K562 (cell line): ENCODE results near the gene NMT1. TPM values are rescaled to one million over a fixed set of nuclear protein-coding genes. Genes with fewer than 3 reads are reported as not detected.

Source experiments
- CCAR2 ChIP-seq: fragments of 200-400 bp; formaldehyde crosslinking; IDR thresholded peaks from 2 replicates; pipeline ENCODE4 v1.6.1; 2017; ENCODE audit warnings: mild to moderate bottlenecking, low read depth, low read length
- HEY1 ChIP-seq: fragments of 250-450 bp; sonication (Bioruptor Pico); IDR thresholded peaks from 2 replicates; pipeline ENCODE4 v1.5.0; 2020; ENCODE audit warnings: mild to moderate bottlenecking, moderate library complexity, borderline replicate concordance
- HOXB6 ChIP-seq: fragments of 250-450 bp; sonication (Bioruptor Pico); IDR thresholded peaks from 2 replicates; pipeline ENCODE4 v1.5.1; 2022; ENCODE audit warnings: mild to moderate bottlenecking, borderline replicate concordance
- JUND ChIP-seq, 2 experiments: IDR thresholded peaks; 2 replicates in 1 of 2; 3 replicates in 1 of 2; pipeline ENCODE4 v1.6.1; 2011; ENCODE audit warnings: borderline replicate concordance in 2 of 2, low read depth in 2 of 2, low read length in 2 of 2, improper control_type of control experiment in 1 of 2, missing biosample characterization in 1 of 2, missing genetic modification characterization in 1 of 2, missing genetic modification reagents in 1 of 2
- LARP7 ChIP-seq: fragments of 450-650 bp; IDR thresholded peaks from 2 replicates; pipeline ENCODE4 v1.6.1; 2016
- NFE2 ChIP-seq: IDR thresholded peaks from 2 replicates; pipeline ENCODE4 v1.6.1; 2014; ENCODE audit warnings: antibody characterized with exemption, low read depth
- PURB ChIP-seq: sonication (generic); formaldehyde crosslinking; IDR thresholded peaks from 2 replicates; pipeline ENCODE4 v1.9.0; 2021; ENCODE audit warnings: low read depth, mild to moderate bottlenecking, missing genetic modification reagents
- RBM22 ChIP-seq: fragments of 200-400 bp; formaldehyde crosslinking; IDR thresholded peaks from 2 replicates; pipeline ENCODE4 v1.6.1; 2018; ENCODE audit warnings: low read length, low read depth; ENCODE audit not compliant: poor library complexity, severe bottlenecking
- TEAD1 ChIP-seq, 2 experiments: fragments of 450-650 bp in 1 of 2; sonication (generic) in 1 of 2; formaldehyde crosslinking; IDR thresholded peaks; 2 replicates each; pipeline versions ENCODE4 v1.4.0 to v1.8.0; 2020 to 2022; ENCODE audit warnings: mild to moderate bottlenecking in 2 of 2, missing genetic modification reagents in 1 of 2
- ZNF644 ChIP-seq: fragments of 200-800 bp; sonication (Bioruptor generic); IDR thresholded peaks from 2 replicates; pipeline ENCODE4 v1.6.1; 2016; ENCODE audit warnings: low read depth, missing genetic modification characterization, missing compliant biosample characterization
- polyA plus RNA-seq, 8 experiments: library from polyadenylated mRNA; depleted of rRNA in 4 of 8; stranded (reverse) in 5 of 8; unstranded in 3 of 8; fragments of >200 nt; fragmentation: Nextera tagmentation in 2 of 8; fragmentation: Illumina TruSeq in 1 of 8; extraction: Ambion mirVana in 2 of 8; extraction: Trizol in 1 of 8; gene quantifications; 2 replicates each; pipeline versions ENCODE4 v1.2.1 to v1.2.3, GENCODE V29; 2011 to 2014; ENCODE audit warnings: inconsistent platforms in 1 of 8, missing spikeins in 1 of 8
- total RNA-seq, 7 experiments: library from RNA; depleted of rRNA in 6 of 7; stranded (reverse); fragments of >200 nt in 6 of 7; fragmentation: Illumina TruSeq in 2 of 7; extraction: Trizol in 2 of 7; gene quantifications; 2 replicates each; pipeline versions ENCODE4 v1.2.1 to v1.2.3, GENCODE V29; 2011 to 2021; ENCODE audit warnings: low replicate concordance in 1 of 7
- TF ChIP-seq, protein P1 (sequence below): fragments of 450-650 bp; IDR thresholded peaks from 2 replicates; pipeline ENCODE4 v1.6.1; 2018; ENCODE audit not compliant: partially characterized antibody
- TF ChIP-seq, protein P2 (sequence below): fragments of 250-450 bp; sonication (Bioruptor Pico); IDR thresholded peaks from 2 replicates; pipeline ENCODE4 v1.5.0; 2021; ENCODE audit warnings: mild to moderate bottlenecking, borderline replicate concordance
- TF ChIP-seq, protein P3 (sequence below): sonication (generic); formaldehyde crosslinking; IDR thresholded peaks from 2 replicates; pipeline ENCODE4 v1.5.0; 2020; ENCODE audit warnings: missing genetic modification reagents
- TF ChIP-seq, protein P4 (sequence below): fragments of 450-650 bp; IDR thresholded peaks from 2 replicates; pipeline ENCODE4 v1.6.1; 2016; ENCODE audit warnings: low read depth, mild to moderate bottlenecking, moderate library complexity
- TF ChIP-seq, protein P5 (sequence below): fragments of 250-450 bp; sonication (Bioruptor Pico); IDR thresholded peaks from 2 replicates; pipeline ENCODE4 v1.8.0; 2022; ENCODE audit warnings: inconsistent platforms, mild to moderate bottlenecking, moderate library complexity, borderline replicate concordance

Gene NMT1
- total and polyA plus RNA-seq, 9 of the 15 experiments (the other 6 are each of a cell fraction or from before 2014, with no cell fraction given) = 86.7 to 569 (median 213) TPM

DNA sequence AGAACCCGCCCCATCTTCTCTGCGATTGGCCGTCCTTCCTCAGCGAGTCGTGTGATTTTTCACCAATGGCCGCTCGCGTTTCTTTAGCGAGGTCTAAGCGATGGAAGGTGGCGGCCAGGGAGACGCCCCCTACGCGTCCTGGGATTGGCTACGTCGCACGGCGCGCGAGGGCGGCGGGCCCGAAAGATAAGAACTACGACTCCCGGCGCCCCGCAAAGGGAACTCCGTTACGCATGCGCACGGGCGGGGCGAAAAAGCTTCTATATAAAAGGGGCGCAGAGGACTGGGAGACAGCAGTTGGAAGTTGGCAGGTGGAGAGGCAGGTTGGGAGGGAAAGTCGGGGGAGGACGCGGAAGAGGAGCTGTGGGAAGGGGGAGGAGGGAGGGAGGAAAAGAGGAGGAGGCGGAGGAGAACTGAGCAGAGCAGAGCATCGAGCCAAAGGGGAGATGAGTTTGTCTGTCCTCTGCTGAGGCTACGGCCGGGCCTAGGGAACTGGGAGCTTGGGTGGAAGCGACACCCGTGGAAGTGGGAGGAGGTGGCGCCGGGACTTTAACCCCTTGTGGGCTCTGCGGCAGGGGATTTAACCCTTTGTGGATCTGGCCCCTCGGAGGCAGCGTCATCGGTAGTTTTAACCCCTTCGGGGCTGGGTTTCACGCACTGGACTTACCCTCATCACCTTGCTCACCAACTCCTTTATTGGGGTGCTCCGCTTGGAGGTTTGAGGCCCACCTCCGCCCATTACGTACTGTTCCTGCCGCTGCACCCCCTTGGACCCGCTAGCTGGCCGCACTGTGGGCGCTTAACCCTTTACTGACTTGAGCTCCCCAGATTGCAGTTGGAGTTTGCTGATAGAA lies 87.3 kb downstream of the NMT1 start, which contains the start of gene HEXIM1 (continued):
- TF ChIP-seq, protein P1, sequence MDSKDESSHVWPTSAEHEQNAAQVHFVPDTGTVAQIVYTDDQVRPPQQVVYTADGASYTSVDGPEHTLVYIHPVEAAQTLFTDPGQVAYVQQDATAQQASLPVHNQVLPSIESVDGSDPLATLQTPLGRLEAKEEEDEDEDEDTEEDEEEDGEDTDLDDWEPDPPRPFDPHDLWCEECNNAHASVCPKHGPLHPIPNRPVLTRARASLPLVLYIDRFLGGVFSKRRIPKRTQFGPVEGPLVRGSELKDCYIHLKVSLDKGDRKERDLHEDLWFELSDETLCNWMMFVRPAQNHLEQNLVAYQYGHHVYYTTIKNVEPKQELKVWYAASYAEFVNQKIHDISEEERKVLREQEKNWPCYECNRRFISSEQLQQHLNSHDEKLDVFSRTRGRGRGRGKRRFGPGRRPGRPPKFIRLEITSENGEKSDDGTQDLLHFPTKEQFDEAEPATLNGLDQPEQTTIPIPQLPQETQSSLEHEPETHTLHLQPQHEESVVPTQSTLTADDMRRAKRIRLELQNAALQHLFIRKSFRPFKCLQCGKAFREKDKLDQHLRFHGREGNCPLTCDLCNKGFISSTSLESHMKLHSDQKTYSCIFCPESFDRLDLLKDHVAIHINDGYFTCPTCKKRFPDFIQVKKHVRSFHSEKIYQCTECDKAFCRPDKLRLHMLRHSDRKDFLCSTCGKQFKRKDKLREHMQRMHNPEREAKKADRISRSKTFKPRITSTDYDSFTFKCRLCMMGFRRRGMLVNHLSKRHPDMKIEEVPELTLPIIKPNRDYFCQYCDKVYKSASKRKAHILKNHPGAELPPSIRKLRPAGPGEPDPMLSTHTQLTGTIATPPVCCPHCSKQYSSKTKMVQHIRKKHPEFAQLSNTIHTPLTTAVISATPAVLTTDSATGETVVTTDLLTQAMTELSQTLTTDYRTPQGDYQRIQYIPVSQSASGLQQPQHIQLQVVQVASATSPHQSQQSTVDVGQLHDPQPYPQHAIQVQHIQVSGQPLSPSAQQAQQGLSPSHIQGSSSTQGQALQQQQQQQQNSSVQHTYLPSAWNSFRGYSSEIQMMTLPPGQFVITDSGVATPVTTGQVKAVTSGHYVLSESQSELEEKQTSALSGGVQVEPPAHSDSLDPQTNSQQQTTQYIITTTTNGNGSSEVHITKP = no peak
- TF ChIP-seq LARP7 = peak; percentile 99
- TF ChIP-seq, protein P2, sequence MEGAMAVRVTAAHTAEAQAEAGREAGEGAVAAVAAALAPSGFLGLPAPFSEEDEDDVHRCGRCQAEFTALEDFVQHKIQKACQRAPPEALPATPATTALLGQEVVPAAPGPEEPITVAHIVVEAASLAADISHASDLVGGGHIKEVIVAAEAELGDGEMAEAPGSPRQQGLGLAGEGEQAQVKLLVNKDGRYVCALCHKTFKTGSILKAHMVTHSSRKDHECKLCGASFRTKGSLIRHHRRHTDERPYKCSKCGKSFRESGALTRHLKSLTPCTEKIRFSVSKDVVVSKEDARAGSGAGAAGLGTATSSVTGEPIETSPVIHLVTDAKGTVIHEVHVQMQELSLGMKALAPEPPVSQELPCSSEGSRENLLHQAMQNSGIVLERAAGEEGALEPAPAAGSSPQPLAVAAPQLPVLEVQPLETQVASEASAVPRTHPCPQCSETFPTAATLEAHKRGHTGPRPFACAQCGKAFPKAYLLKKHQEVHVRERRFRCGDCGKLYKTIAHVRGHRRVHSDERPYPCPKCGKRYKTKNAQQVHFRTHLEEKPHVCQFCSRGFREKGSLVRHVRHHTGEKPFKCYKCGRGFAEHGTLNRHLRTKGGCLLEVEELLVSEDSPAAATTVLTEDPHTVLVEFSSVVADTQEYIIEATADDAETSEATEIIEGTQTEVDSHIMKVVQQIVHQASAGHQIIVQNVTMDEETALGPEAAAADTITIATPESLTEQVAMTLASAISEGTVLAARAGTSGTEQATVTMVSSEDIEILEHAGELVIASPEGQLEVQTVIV = peak; percentile 81
- TF ChIP-seq RBM22 = peak; percentile 98
- TF ChIP-seq, protein P3, sequence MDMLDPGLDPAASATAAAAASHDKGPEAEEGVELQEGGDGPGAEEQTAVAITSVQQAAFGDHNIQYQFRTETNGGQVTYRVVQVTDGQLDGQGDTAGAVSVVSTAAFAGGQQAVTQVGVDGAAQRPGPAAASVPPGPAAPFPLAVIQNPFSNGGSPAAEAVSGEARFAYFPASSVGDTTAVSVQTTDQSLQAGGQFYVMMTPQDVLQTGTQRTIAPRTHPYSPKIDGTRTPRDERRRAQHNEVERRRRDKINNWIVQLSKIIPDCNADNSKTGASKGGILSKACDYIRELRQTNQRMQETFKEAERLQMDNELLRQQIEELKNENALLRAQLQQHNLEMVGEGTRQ = no peak
- peak; percentile 89; the same call in 1 of the 2 replicates for TF ChIP-seq HOXB6 (CRISPR knock-in tag)
- TF ChIP-seq HEY1 (CRISPR knock-in tag) = peak; percentile 87
- TF ChIP-seq JUND (IDR thresholded peaks at IDR 0.05; ENCODE audit: borderline replicate concordance, low read depth, low read length) = no peak; the same call in 1 of the 2 replicates
- TF ChIP-seq JUND (tag; IDR thresholded peaks at IDR 0.05; ENCODE audit: borderline replicate concordance, low read depth, low read length) = peak; percentile 68; the same call in 1 of the 3 replicates
- TF ChIP-seq, protein P4, sequence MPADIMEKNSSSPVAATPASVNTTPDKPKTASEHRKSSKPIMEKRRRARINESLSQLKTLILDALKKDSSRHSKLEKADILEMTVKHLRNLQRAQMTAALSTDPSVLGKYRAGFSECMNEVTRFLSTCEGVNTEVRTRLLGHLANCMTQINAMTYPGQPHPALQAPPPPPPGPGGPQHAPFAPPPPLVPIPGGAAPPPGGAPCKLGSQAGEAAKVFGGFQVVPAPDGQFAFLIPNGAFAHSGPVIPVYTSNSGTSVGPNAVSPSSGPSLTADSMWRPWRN = peak; percentile 25; the same call in 1 of the 2 replicates
- TF ChIP-seq TEAD1 (CRISPR knock-in tag; IDR thresholded peaks at IDR 0.05) = peak in 1 of 2 experiments; percentile 86; a peak in 3 of 4 replicates
- TF ChIP-seq CCAR2 = 0 out of 2 replicates have a peak, but pooled peaks have one; percentile 24
- no peak; the same call in 1 of the 2 replicates for TF ChIP-seq ZNF644 (tag)
- TF ChIP-seq, protein P5, sequence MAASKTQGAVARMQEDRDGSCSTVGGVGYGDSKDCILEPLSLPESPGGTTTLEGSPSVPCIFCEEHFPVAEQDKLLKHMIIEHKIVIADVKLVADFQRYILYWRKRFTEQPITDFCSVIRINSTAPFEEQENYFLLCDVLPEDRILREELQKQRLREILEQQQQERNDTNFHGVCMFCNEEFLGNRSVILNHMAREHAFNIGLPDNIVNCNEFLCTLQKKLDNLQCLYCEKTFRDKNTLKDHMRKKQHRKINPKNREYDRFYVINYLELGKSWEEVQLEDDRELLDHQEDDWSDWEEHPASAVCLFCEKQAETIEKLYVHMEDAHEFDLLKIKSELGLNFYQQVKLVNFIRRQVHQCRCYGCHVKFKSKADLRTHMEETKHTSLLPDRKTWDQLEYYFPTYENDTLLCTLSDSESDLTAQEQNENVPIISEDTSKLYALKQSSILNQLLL (CRISPR knock-in tag) = no peak
- 0 out of 2 replicates have a peak, but pooled peaks have one; percentile 12 for TF ChIP-seq NFE2
- no peak for TF ChIP-seq PURB (CRISPR knock-in tag)
